Keratinocyte (primary cell): Measurements from ENCODE around the gene SLC66A2.

ENCODE experiments used
- CTCF ChIP-seq, 3 experiments: IDR thresholded peaks in 1 of 3; conservative IDR thresholded peaks in 1 of 3; optimal IDR thresholded peaks in 1 of 3; 2 replicates in 2 of 3; 3 replicates in 1 of 3; pipeline versions ENCODE3 to v1.5.1; 2011; ENCODE audit warnings: low read length in 3 of 3, mild to moderate bottlenecking in 3 of 3, moderate library complexity in 2 of 3, control low read depth in 1 of 3, inconsistent platforms in 1 of 3; ENCODE audit not compliant: insufficient read depth in 2 of 3; ENCODE audit errors: extremely low read depth in 1 of 3
- EZH2 ChIP-seq: IDR thresholded peaks from one replicate; pipeline ENCODE4 v1.6.1; 2012; ENCODE audit warnings: inconsistent platforms, mild to moderate bottlenecking, low read length, moderate library complexity

GRCh38 chr18:79939096-79939495 lies 12.4 kb downstream of the SLC66A2 start:
- TF ChIP-seq CTCF (optimal IDR thresholded peaks at IDR 0.05 in 1 of 3, IDR thresholded peaks at IDR 0.05 in 1 of 3, conservative IDR thresholded peaks at IDR 0.05 in 1 of 3; ENCODE audit: extremely low read depth in 1 of 3, insufficient read depth in 2 of 3, low read length in 3 of 3) (no peak), EZH2 (no peak)
